Measurements from ENCODE around the gene TMED9.

- TF ChIP-seq CTCF (IDR thresholded peaks at IDR 0.05): no peak
- TF ChIP-seq POLR2A (IDR thresholded peaks at IDR 0.05): no peak
These were observed 14.4 kb downstream of the TMED9 start for GRCh38 chr5:177606071-177607051.

Measured in testis (tissue), 2 donors.